RPMI8226 (cell line): ENCODE measurements around the gene UBE2R2.
"Not testable (repeated sequence)": the region's sequence is repeated elsewhere in the genome, so short reads cannot be mapped to it uniquely, and the experiment has no call there.

Experiments used
- DNase-seq: peaks from one replicate; pipeline ENCODE4 v3.0.0-alpha.2; 2015

Gene UBE2R2

GRCh38 chr9:33799928-33800704 is 16.8 kb upstream of the UBE2R2 start:
- DNase-seq = no peak

GRCh38 chr9:33800886-33801285 is 16.1 kb upstream of the UBE2R2 start:
- DNase-seq = peak; percentile 20

- DNase-seq = not testable (repeated sequence)
Measured at GRCh38 chr9:33801943-33802500, 14.9 kb upstream of the UBE2R2 start.

- not testable (repeated sequence) for DNase-seq
Measured at GRCh38 chr9:33804196-33804595, 12.8 kb upstream of the UBE2R2 start.

GRCh38 chr9:33807156-33807555 is 9.8 kb upstream of the UBE2R2 start:
- DNase-seq = not testable (repeated sequence)

GRCh38 chr9:33808979-33809322 is 8.0 kb upstream of the UBE2R2 start:
- DNase-seq = not testable (repeated sequence)

GRCh38 chr9:33809506-33809905 is 7.5 kb upstream of the UBE2R2 start:
- DNase-seq = no peak

GRCh38 chr9:33813712-33814641 is 3.0 kb upstream of the UBE2R2 start:
- peak; percentile 43 for DNase-seq

- no peak for DNase-seq
Measured at GRCh38 chr9:33815781-33816180, 1.2 kb upstream of the UBE2R2 start.

- DNase-seq = peak; percentile 61
Measured at GRCh38 chr9:33817327-33818166, 587 bp downstream of the UBE2R2 start.

- no peak for DNase-seq
Measured at GRCh38 chr9:33818167-33818846, 1.3 kb downstream of the UBE2R2 start.

GRCh38 chr9:33818847-33819500 is 2.0 kb downstream of the UBE2R2 start:
- no peak for DNase-seq

GRCh38 chr9:33820231-33820745 is 3.3 kb downstream of the UBE2R2 start:
- DNase-seq = no peak

- DNase-seq = no peak
Measured at GRCh38 chr9:33823801-33824200, 6.8 kb downstream of the UBE2R2 start.

- not testable (repeated sequence) for DNase-seq
Measured at GRCh38 chr9:33827285-33827684, 10.3 kb downstream of the UBE2R2 start.

- DNase-seq = not testable (repeated sequence)
Measured at GRCh38 chr9:33829641-33830230, 12.8 kb downstream of the UBE2R2 start.

- no peak for DNase-seq
Measured at GRCh38 chr9:33835625-33836260, 18.8 kb downstream of the UBE2R2 start.

- not testable (repeated sequence) for DNase-seq
Measured at GRCh38 chr9:33836261-33836660, 19.3 kb downstream of the UBE2R2 start.

- no peak for DNase-seq
Measured at GRCh38 chr9:33837138-33837537, 20.2 kb downstream of the UBE2R2 start.

- no peak for DNase-seq
Measured at GRCh38 chr9:33840381-33840780, 23.4 kb downstream of the UBE2R2 start.
